IPS DF 6.9 (cell line): ENCODE measurements around the gene AGR3.

ENCODE experiments used
- DNase-seq: peaks from one replicate; pipeline ENCODE4 v3.0.0-alpha.2; 2013; ENCODE audit warnings: low read depth, low spot score
- H3K27ac ChIP-seq: one replicate; pipeline ENCODE4 v1.5.1; 2013; ENCODE audit warnings: low read length, control low read depth
- H3K27me3 ChIP-seq: 2 replicates; pipeline ENCODE4 v1.6.1; 2013; ENCODE audit warnings: mild to moderate bottlenecking, low read length; ENCODE audit not compliant: control insufficient read depth, insufficient read depth
- H3K36me3 ChIP-seq: 2 replicates; pipeline ENCODE4 v1.6.1; 2013; ENCODE audit warnings: low read length; ENCODE audit not compliant: control insufficient read depth, insufficient read depth
- H3K4me1 ChIP-seq: 2 replicates; pipeline ENCODE4 v1.6.1; 2013; ENCODE audit warnings: low read length; ENCODE audit not compliant: control insufficient read depth, insufficient read depth
- H3K4me3 ChIP-seq: 2 replicates; pipeline ENCODE4 v1.5.1; 2013; ENCODE audit warnings: mild to moderate bottlenecking, low read length
- H3K9me3 ChIP-seq: 2 replicates; pipeline ENCODE4 v1.6.1; 2013; ENCODE audit warnings: low read length, inconsistent platforms; ENCODE audit not compliant: control insufficient read depth, insufficient read depth
- WGBS: extraction: QIAGEN DNeasy Blood & Tissue Kit; methylation state at CpG from one replicate; pipeline ENCODE4 v1.1.7; 2013; ENCODE audit warnings: mixed read lengths, missing lambda C conversion rate; ENCODE audit not compliant: insufficient read length, insufficient coverage; 5-methylcytosine and 5-hydroxymethylcytosine counted together

Gene AGR3

DNA sequence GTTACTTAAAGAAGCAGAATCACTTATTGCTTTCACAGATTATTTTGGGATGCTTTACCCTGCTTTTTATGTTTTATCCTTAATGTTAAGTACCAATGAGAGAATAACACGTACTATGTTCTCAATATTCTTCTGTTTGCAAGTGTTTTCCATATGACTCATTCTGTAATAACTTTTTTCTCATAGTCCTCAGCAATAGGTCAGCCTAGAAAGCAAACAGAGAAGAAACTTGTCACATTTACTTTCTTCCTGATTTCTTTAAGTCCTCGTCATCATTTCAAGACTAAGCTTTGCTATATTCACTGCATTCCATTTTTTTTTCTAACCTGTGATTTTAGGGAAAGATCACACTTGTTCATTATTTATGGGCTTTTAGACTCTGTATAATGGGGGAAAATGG lies 70.2 kb downstream of the AGR3 start:
- no peaks in the 10 kb centered on the region for H3K36me3 ChIP-seq
- no peak overlapping the region for H3K4me3 ChIP-seq
- H3K27ac ChIP-seq = no peak overlapping the region
- H3K9me3 ChIP-seq = no peaks in the 10 kb centered on the region
- no peak for DNase-seq
- H3K27me3 ChIP-seq = no peaks in the 10 kb centered on the region
- H3K4me1 ChIP-seq = no peaks in the 10 kb centered on the region
- WGBS = no CpG with 5 or more reads among the region's 2 CpGs

DNA sequence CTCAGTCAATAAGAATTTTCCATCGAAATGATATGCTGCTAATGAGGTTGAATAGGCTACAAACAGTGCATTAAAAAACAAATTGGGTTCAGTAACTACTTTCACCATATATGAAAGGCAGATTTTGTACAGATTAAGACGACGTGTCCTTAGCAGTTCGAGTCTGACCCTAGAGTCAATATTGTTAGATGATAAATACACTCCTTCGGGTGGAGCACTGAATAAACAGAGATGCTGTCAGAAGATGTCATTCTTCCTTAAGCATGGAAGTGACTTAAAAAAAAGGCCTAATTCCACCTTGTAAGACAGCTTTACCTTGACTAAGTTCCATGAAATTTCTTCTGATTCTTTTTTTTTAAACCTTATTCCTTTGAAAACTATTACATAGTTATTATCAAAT lies 71.2 kb downstream of the AGR3 start:
- Histone ChIP-seq H3K27me3 (no peaks in the 10 kb centered on the region), H3K36me3 (no peaks in the 10 kb centered on the region), H3K4me3 (no peak overlapping the region), H3K27ac (no peak overlapping the region), H3K9me3 (no peaks in the 10 kb centered on the region), H3K4me1 (no peaks in the 10 kb centered on the region)
- no peak for DNase-seq
- WGBS = no CpG with 5 or more reads among the region's 5 CpGs

- Histone ChIP-seq H3K27me3 (no peaks in the 10 kb centered on the region), H3K4me3 (no peak overlapping the region), H3K36me3 (no peaks in the 10 kb centered on the region), H3K27ac (no peak overlapping the region), H3K4me1 (no peaks in the 10 kb centered on the region), H3K9me3 (no peaks in the 10 kb centered on the region)
- DNase-seq = no peak
- no CpG with 5 or more reads among the region's 2 CpGs for WGBS
Observed at GRCh38 chr7:16810112-16810511, 71.7 kb downstream of the AGR3 start.
